Measurements from ENCODE around the gene TEAD4.

DNA sequence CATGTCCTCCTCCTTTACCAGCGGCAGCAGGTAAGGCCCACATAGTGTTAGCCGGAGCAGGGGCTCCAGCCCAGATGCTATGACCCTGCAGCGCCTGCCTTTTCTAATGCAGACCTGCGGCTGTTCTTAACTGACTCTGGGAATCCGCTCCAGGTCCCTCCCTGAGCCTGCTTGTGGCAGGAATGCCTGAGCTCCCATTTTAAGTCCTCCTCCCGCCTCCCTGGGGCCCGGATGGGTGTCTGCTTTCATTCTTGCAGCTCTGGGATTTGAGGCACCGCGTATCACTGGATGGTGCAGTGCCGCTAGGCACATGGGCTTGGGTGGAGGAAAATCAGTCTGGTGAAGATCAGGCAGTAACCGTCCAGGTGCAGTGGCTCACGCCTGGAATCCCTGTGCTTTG lies 125.5 kb downstream of the TEAD4 start:
- no peak for TF ChIP-seq POLR2A (IDR thresholded peaks at IDR 0.05)
- TF ChIP-seq, protein P1, sequence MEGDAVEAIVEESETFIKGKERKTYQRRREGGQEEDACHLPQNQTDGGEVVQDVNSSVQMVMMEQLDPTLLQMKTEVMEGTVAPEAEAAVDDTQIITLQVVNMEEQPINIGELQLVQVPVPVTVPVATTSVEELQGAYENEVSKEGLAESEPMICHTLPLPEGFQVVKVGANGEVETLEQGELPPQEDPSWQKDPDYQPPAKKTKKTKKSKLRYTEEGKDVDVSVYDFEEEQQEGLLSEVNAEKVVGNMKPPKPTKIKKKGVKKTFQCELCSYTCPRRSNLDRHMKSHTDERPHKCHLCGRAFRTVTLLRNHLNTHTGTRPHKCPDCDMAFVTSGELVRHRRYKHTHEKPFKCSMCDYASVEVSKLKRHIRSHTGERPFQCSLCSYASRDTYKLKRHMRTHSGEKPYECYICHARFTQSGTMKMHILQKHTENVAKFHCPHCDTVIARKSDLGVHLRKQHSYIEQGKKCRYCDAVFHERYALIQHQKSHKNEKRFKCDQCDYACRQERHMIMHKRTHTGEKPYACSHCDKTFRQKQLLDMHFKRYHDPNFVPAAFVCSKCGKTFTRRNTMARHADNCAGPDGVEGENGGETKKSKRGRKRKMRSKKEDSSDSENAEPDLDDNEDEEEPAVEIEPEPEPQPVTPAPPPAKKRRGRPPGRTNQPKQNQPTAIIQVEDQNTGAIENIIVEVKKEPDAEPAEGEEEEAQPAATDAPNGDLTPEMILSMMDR (IDR thresholded peaks at IDR 0.05): no peak
